Mesenchymal stem cell (in vitro differentiated cells and primary cell): ENCODE measurements around the gene CEPT1. TPM values are rescaled to one million over a fixed set of nuclear protein-coding genes. Genes with fewer than 3 reads are reported as not detected.

ENCODE experiments used
- small RNA-seq: library from polyadenylated mRNA; stranded (forward); fragments of <200 nt; extraction: miRNeasy Mini kit (QIAGEN cat#:217004); gene quantifications from one replicate; pipeline ENCODE3, GENCODE V24; 2013; ENCODE audit warnings: low read depth

Gene CEPT1

Small RNA genes lying within 50 kb of the gene (small RNA-seq; reads per million reads assigned to genes)
- not detected for gene AL355816.1
